ENCODE results near the gene COL3A1. TPM values are rescaled to one million over a fixed set of nuclear protein-coding genes. Genes with fewer than 3 reads are reported as not detected.

The COL3A1 gene
- total RNA-seq, 1 donor from 2014 or later: 191 TPM

DNA sequence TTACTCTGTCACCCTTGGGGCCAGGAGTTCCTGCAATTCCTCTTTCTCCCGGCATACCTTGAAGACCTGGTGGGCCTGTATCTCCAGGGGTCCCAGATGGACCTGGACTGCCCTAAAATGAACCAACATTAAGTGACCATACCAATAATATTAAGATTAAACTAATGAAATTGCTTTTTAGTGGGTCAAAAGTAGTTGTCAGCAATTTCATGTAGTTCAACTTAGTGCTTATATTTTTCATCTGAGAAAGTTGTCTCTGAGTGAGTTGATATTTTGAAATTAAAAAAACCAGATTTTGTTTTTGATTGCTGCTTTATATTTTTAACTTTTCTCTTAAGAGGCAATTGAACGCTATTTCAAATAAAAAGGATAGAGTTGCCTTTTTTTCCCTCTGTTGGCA lies 83.1 kb downstream of the COL3A1 start:
- ATAC-seq: no peak

DNA sequence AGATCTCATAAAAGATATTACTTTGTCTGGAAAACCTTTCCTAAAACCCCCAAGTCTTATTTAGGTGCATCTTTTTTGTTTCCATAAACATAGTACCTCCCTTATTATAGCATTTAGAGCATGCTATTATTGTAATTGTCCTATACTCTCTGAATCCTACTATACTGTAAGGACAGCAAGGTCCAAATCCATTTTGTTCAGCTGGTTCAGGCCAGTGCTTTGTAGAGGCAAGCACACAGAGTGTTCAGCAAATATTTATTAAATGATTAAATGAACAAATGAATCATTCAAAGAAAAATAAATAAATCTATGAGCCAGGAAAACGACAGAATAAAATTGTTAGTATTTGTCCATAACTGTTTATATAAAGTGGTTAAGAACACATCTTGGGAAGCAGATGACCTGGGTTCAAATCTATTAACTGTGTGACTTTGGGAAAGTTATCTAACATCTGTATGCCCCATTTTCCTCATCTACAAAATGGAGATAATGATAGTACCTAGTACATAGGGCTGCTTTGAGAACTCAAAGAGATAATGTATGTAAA lies 86.0 kb downstream of the COL3A1 start:
- ATAC-seq (no peak), DNase-seq (ENCODE audit: low spot score) (no peak)
- intact Hi-C loops (cut with DNase I): no loop called here

More for the DNA sequence above, 83.1 kb downstream of the COL3A1 start:
- no peak for DNase-seq (ENCODE audit: low spot score)
- intact Hi-C loops (cut with DNase I): no loop called here

Small RNA genes lying within 50 kb of the gene (microRNA-seq; reads per million reads assigned to microRNA genes)
- not detected for gene MIR1245A
- gene MIR1245B: not detected
- not detected for gene MIR3606

Other genes with a start within 250 kb of the COL3A1 start
- 45.7 TPM for gene COL5A2, start 205.4 kb downstream of the COL3A1 start, total RNA-seq